HepG2 (cell line): ENCODE data around the gene SH3BP5.

Experiments used
- CCAR2 ChIP-seq: fragments of 200-400 bp; formaldehyde crosslinking; optimal IDR thresholded peaks from 2 replicates; pipeline ENCODE3; 2018; ENCODE audit warnings: low read depth, mild to moderate bottlenecking, low read length, moderate library complexity
- GTF2F1 ChIP-seq: fragments of 150-350 bp; IDR thresholded peaks from 2 replicates; pipeline ENCODE4 v1.6.1; 2014; ENCODE audit warnings: low read length
- MXI1 ChIP-seq: IDR thresholded peaks from 3 replicates; pipeline ENCODE4 v1.6.1; 2012; ENCODE audit warnings: low read depth, low read length, inconsistent platforms, borderline replicate concordance
- NONO ChIP-seq, 2 experiments: fragments of 450-650 bp in 1 of 2; sonication (generic) in 1 of 2; formaldehyde crosslinking in 1 of 2; IDR thresholded peaks in 1 of 2; conservative IDR thresholded peaks in 1 of 2; 2 replicates each; pipeline versions ENCODE4 v1.6.1 to v1.8.0; 2017 to 2022; ENCODE audit warnings: mild to moderate bottlenecking in 1 of 2, missing genetic modification reagents in 1 of 2, moderate library complexity in 1 of 2
- SALL2 ChIP-seq: sonication (generic); formaldehyde crosslinking; IDR thresholded peaks from 2 replicates; pipeline ENCODE4 v1.8.1; 2023; ENCODE audit warnings: mild to moderate bottlenecking, missing genetic modification reagents, inconsistent platforms
- ZNF121 ChIP-seq: sonication (generic); formaldehyde crosslinking; IDR thresholded peaks from 2 replicates; pipeline ENCODE4 v1.5.0; 2020; ENCODE audit warnings: mild to moderate bottlenecking, missing genetic modification reagents
- TF ChIP-seq, protein P1 (sequence below): sonication (generic); formaldehyde crosslinking; IDR thresholded peaks from 2 replicates; pipeline ENCODE4 v1.4.0; 2020; ENCODE audit warnings: missing genetic modification reagents, mild to moderate bottlenecking, borderline replicate concordance
- TF ChIP-seq, protein P2 (sequence below): sonication (generic); formaldehyde crosslinking; conservative IDR thresholded peaks from 2 replicates; pipeline ENCODE4 v1.4.0; 2020; ENCODE audit warnings: mild to moderate bottlenecking, missing genetic modification reagents, moderate library complexity
- TF ChIP-seq, protein P3 (sequence below), 2 experiments: sonication (generic) in 1 of 2; formaldehyde crosslinking in 1 of 2; IDR thresholded peaks; 2 replicates each; pipeline versions ENCODE4 v1.5.1 to v1.6.1; 2011 to 2020; ENCODE audit warnings: borderline replicate concordance in 1 of 2, low read depth in 1 of 2, low read length in 1 of 2, mild to moderate bottlenecking in 1 of 2, missing genetic modification reagents in 1 of 2, moderate library complexity in 1 of 2
- TF ChIP-seq, protein P4 (sequence below): sonication (generic); formaldehyde crosslinking; IDR thresholded peaks from 2 replicates; pipeline ENCODE4 v1.8.0; 2022; ENCODE audit warnings: missing genetic modification reagents, mild to moderate bottlenecking, borderline replicate concordance
- TF ChIP-seq, protein P5 (sequence below): sonication (generic); formaldehyde crosslinking; IDR thresholded peaks from one replicate; pipeline ENCODE4 v1.5.1; 2020; ENCODE audit warnings: mild to moderate bottlenecking, missing genetic modification reagents; ENCODE audit errors: not compliant biosample characterization

DNA sequence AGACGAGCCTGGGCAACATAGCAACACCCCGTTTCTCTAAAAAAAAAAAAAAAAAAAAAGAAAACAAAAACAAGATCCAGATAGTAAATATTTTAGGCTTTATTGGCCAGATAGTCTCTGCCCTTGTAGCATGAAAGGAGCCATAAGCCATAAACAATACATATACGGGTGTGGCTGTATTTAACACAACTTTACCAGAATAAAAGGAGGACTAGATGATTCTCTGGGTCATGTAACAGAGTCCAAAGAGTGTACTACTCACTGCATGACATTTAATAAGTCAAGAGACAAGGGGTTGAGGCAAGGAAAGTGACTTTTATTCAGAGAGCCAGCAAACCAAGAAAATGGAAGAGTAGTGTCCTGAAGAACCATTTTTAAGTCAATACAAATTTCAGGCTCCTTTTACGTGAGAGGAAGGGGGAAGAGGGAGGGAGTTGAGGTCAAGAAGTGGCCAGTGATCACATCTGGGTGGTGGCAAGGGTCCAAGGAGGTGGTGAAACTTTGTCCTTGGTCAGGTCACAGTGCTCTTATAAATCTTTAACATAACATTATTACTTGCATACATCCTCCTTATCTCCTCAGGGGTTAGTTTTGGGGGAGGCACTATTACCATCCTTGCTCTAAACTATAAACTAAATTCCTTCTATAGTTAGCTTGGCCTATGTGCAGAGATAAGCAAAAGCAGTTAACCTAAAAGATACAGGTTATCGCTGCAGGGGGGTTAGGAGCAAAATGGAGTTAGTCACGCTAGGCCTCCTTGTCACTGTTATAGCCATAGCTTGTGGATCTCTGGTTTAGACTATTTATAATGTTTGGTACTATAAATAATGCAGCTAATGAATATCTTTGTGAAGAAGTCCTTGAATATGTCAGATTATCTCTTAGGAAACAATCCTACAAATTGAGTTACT, 48.8 kb upstream of the SH3BP5 start:
- TF ChIP-seq, protein P1, sequence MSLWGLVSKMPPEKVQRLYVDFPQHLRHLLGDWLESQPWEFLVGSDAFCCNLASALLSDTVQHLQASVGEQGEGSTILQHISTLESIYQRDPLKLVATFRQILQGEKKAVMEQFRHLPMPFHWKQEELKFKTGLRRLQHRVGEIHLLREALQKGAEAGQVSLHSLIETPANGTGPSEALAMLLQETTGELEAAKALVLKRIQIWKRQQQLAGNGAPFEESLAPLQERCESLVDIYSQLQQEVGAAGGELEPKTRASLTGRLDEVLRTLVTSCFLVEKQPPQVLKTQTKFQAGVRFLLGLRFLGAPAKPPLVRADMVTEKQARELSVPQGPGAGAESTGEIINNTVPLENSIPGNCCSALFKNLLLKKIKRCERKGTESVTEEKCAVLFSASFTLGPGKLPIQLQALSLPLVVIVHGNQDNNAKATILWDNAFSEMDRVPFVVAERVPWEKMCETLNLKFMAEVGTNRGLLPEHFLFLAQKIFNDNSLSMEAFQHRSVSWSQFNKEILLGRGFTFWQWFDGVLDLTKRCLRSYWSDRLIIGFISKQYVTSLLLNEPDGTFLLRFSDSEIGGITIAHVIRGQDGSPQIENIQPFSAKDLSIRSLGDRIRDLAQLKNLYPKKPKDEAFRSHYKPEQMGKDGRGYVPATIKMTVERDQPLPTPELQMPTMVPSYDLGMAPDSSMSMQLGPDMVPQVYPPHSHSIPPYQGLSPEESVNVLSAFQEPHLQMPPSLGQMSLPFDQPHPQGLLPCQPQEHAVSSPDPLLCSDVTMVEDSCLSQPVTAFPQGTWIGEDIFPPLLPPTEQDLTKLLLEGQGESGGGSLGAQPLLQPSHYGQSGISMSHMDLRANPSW: no peak
- TF ChIP-seq, protein P2, sequence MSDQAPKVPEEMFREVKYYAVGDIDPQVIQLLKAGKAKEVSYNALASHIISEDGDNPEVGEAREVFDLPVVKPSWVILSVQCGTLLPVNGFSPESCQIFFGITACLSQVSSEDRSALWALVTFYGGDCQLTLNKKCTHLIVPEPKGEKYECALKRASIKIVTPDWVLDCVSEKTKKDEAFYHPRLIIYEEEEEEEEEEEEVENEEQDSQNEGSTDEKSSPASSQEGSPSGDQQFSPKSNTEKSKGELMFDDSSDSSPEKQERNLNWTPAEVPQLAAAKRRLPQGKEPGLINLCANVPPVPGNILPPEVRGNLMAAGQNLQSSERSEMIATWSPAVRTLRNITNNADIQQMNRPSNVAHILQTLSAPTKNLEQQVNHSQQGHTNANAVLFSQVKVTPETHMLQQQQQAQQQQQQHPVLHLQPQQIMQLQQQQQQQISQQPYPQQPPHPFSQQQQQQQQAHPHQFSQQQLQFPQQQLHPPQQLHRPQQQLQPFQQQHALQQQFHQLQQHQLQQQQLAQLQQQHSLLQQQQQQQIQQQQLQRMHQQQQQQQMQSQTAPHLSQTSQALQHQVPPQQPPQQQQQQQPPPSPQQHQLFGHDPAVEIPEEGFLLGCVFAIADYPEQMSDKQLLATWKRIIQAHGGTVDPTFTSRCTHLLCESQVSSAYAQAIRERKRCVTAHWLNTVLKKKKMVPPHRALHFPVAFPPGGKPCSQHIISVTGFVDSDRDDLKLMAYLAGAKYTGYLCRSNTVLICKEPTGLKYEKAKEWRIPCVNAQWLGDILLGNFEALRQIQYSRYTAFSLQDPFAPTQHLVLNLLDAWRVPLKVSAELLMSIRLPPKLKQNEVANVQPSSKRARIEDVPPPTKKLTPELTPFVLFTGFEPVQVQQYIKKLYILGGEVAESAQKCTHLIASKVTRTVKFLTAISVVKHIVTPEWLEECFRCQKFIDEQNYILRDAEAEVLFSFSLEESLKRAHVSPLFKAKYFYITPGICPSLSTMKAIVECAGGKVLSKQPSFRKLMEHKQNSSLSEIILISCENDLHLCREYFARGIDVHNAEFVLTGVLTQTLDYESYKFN (CRISPR knock-in tag): no peak
- TF ChIP-seq, protein P3, sequence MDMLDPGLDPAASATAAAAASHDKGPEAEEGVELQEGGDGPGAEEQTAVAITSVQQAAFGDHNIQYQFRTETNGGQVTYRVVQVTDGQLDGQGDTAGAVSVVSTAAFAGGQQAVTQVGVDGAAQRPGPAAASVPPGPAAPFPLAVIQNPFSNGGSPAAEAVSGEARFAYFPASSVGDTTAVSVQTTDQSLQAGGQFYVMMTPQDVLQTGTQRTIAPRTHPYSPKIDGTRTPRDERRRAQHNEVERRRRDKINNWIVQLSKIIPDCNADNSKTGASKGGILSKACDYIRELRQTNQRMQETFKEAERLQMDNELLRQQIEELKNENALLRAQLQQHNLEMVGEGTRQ (IDR thresholded peaks at IDR 0.05; ENCODE audit: low read depth, low read length): no peak
- TF ChIP-seq, protein P3 (CRISPR knock-in tag; IDR thresholded peaks at IDR 0.05; ENCODE audit: borderline replicate concordance): no peak
- no peak for TF ChIP-seq SALL2
- no peak for TF ChIP-seq CCAR2
- TF ChIP-seq, protein P4, sequence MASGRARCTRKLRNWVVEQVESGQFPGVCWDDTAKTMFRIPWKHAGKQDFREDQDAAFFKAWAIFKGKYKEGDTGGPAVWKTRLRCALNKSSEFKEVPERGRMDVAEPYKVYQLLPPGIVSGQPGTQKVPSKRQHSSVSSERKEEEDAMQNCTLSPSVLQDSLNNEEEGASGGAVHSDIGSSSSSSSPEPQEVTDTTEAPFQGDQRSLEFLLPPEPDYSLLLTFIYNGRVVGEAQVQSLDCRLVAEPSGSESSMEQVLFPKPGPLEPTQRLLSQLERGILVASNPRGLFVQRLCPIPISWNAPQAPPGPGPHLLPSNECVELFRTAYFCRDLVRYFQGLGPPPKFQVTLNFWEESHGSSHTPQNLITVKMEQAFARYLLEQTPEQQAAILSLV (CRISPR knock-in tag): no peak
- TF ChIP-seq ZNF121 (CRISPR knock-in tag): no peak
- TF ChIP-seq, protein P5, sequence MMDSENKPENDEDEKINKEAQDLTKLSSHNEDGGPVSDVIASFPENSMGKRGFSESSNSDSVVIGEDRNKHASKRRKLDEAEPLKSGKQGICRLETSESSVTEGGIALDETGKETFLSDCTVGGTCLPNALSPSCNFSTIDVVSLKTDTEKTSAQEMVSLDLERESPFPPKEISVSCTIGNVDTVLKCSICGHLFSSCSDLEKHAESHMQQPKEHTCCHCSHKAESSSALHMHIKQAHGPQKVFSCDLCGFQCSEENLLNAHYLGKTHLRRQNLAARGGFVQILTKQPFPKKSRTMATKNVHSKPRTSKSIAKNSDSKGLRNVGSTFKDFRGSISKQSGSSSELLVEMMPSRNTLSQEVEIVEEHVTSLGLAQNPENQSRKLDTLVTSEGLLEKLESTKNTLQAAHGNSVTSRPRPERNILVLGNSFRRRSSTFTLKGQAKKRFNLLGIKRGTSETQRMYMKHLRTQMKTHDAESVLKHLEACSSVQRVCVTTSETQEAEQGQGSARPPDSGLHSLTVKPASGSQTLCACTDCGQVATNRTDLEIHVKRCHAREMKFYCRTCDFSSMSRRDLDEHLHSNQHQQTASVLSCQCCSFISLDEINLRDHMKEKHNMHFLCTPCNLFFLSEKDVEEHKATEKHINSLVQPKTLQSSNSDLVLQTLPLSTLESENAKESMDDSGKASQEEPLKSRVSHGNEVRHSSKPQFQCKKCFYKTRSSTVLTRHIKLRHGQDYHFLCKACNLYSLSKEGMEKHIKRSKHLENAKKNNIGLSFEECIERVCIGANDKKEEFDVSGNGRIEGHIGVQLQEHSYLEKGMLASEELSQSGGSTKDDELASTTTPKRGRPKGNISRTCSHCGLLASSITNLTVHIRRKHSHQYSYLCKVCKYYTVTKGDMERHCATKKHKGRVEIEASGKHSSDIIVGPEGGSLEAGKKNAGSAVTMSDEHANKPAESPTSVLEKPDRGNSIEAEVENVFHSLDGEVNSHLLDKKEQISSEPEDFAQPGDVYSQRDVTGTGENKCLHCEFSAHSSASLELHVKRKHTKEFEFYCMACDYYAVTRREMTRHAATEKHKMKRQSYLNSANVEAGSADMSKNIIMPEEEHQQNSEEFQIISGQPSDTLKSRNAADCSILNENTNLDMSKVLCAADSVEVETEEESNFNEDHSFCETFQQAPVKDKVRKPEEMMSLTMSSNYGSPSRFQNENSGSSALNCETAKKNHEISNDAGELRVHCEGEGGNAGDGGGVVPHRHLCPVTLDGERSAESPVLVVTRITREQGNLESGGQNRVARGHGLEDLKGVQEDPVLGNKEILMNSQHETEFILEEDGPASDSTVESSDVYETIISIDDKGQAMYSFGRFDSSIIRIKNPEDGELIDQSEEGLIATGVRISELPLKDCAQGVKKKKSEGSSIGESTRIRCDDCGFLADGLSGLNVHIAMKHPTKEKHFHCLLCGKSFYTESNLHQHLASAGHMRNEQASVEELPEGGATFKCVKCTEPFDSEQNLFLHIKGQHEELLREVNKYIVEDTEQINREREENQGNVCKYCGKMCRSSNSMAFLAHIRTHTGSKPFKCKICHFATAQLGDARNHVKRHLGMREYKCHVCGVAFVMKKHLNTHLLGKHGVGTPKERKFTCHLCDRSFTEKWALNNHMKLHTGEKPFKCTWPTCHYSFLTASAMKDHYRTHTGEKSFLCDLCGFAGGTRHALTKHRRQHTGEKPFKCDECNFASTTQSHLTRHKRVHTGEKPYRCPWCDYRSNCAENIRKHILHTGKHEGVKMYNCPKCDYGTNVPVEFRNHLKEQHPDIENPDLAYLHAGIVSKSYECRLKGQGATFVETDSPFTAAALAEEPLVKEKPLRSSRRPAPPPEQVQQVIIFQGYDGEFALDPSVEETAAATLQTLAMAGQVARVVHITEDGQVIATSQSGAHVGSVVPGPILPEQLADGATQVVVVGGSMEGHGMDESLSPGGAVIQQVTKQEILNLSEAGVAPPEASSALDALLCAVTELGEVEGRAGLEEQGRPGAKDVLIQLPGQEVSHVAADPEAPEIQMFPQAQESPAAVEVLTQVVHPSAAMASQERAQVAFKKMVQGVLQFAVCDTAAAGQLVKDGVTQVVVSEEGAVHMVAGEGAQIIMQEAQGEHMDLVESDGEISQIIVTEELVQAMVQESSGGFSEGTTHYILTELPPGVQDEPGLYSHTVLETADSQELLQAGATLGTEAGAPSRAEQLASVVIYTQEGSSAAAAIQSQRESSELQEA: no peak
- TF ChIP-seq NONO (IDR thresholded peaks at IDR 0.05): no peak
- TF ChIP-seq NONO (CRISPR knock-in tag; conservative IDR thresholded peaks at IDR 0.05): no peak
- no peak for TF ChIP-seq MXI1
- no peak for TF ChIP-seq GTF2F1
